Measurements from ENCODE around the gene MBOAT1.
"Not testable (repeated sequence)": the region's sequence is repeated elsewhere in the genome, so short reads cannot be mapped to it uniquely, and the experiment has no call there.

Gene MBOAT1

DNA sequence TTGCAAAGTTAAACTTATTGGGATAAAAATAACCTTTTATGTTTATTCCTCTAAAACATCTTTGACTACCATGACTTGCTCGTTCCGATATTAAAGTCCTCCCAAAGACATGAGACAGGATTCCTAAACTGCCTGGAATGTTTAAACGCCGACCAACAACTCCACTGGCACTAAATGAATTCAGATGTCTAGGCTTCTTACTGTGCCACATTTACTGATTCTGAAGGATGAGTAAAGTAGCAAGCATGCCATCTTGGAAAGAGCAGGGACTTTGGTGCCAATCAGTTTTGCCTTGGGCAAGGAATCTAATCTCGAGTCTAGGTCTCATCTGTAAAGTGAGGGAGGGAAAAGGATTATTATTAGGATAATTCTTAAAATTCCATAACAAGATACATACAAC is 25.3 kb downstream of the MBOAT1 start:
- Histone ChIP-seq H3K27me3 (replicated peaks) (no peaks in the 10 kb centered on the region), H3K27ac (no peak overlapping the region), H3K4me3 (ENCODE audit: low read depth, low read length) (no peak overlapping the region), H3K36me3 (replicated peaks) (no peaks in the 10 kb centered on the region)
- in situ Hi-C loops (cut with HindIII; ENCODE audit: low pct_ligation_motif_present, low sequenced_read_pairs) = no loop called here
- DNase-seq = no peak
- TF ChIP-seq, protein P1, sequence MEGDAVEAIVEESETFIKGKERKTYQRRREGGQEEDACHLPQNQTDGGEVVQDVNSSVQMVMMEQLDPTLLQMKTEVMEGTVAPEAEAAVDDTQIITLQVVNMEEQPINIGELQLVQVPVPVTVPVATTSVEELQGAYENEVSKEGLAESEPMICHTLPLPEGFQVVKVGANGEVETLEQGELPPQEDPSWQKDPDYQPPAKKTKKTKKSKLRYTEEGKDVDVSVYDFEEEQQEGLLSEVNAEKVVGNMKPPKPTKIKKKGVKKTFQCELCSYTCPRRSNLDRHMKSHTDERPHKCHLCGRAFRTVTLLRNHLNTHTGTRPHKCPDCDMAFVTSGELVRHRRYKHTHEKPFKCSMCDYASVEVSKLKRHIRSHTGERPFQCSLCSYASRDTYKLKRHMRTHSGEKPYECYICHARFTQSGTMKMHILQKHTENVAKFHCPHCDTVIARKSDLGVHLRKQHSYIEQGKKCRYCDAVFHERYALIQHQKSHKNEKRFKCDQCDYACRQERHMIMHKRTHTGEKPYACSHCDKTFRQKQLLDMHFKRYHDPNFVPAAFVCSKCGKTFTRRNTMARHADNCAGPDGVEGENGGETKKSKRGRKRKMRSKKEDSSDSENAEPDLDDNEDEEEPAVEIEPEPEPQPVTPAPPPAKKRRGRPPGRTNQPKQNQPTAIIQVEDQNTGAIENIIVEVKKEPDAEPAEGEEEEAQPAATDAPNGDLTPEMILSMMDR (IDR thresholded peaks at IDR 0.05; ENCODE audit: low read depth, low read length, missing control alignments) = no peak

DNA sequence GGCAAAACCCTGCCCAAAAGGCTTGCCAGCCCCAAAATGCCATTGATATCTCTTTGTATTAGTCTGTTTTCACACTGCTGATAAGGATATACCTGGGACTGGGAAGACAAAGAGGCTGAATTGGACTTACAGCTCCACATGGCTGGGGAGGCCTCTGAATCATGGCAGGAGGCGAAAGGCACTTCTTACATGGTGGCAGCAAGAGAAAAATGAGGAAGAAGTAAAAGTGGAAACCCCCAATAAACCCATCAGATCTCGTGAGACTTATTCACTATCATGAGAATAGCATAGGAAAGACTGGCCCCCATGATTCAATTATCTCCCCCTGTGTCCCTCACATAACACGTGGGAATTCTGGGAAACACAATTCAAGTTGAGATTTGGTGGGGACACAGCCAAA is 28.6 kb downstream of the MBOAT1 start:
- TF ChIP-seq, protein P1 (IDR thresholded peaks at IDR 0.05; ENCODE audit: low read depth, low read length, missing control alignments) = no peak
- Histone ChIP-seq H3K4me3 (ENCODE audit: low read depth, low read length) (no peak overlapping the region), H3K27me3 (replicated peaks) (no peaks in the 10 kb centered on the region), H3K36me3 (replicated peaks) (no peaks in the 10 kb centered on the region), H3K27ac (no peak overlapping the region)
- no peak for DNase-seq
- in situ Hi-C loops (cut with HindIII; ENCODE audit: low pct_ligation_motif_present, low sequenced_read_pairs) = no loop called here

DNA sequence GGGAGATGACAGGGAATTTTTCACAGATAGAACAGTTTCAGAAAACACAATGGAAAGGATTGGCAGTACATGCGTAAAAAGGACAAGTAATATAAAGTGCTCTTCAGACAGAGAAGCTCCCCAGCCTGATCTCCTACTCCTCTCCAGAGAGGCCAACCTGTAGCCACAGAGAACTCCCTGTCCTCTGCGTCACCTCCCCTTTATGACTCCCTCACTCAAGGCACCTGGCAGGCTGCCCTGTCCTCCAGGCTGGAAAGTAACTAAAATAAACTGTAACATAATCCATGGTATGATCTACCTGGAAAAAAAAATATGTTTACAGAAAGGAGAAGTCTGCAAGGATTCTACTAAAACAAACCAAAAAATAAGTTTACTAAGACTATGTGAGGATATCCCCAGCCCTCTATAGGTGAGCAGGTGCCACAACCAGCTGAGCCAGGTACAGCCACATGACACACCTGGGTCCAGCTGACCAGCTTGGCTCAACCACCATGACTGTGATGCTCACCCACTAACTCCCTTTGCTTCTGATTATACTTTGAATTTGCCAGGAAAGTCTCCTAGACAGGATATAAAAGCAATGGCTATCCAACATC is 29.2 kb downstream of the MBOAT1 start:
- DNase-seq = no peak
- Histone ChIP-seq H3K27me3 (replicated peaks) (no peaks in the 10 kb centered on the region), H3K36me3 (replicated peaks) (no peaks in the 10 kb centered on the region), H3K4me3 (ENCODE audit: low read depth, low read length) (no peak overlapping the region), H3K27ac (no peak overlapping the region)
- TF ChIP-seq, protein P1 (IDR thresholded peaks at IDR 0.05; ENCODE audit: low read depth, low read length, missing control alignments) = no peak
- in situ Hi-C loops (cut with HindIII; ENCODE audit: low pct_ligation_motif_present, low sequenced_read_pairs) = no loop called here

DNA sequence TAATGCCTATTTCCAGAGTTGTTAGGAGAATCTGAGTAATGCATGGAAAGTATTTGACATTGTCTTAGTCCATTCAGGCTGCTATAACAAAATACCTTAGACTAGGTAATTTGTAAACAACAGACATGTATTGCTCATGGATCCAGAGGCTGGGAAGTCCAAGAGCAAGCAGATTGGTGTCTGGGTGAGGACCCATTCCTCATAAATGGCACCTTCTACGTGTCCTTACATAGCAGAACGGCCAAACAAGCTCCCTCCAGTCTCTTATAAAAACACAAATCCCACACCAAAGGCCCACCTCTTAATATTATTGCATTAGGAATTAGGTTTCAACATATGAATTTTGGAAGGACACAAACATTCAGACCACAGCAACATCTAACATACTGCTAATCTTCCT is 30.2 kb downstream of the MBOAT1 start:
- TF ChIP-seq, protein P1 (IDR thresholded peaks at IDR 0.05; ENCODE audit: low read depth, low read length, missing control alignments) = no peak
- H3K27me3 ChIP-seq (replicated peaks) = no peaks in the 10 kb centered on the region
- in situ Hi-C loops (cut with HindIII; ENCODE audit: low pct_ligation_motif_present, low sequenced_read_pairs) = no loop called here

DNA sequence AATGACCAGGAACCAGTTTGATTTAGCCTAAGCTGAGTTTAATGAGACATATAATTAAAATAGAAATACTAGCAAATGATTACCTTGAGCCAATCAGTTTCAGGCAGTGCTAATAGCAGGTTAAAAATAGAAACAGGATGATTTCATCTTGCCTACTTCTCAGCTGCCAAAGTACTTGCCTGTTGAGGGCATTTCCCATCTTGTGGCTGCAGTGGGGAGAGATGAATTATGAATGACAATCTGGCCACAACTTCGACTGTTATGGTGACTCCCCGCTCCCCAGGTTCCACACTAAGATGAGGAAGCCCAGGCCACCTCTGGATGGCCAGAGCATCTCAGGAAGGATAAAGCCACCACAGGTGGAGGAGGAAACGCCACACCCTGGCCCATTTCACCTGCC is 31.3 kb downstream of the MBOAT1 start:
- no peak for DNase-seq
- in situ Hi-C loops (cut with HindIII; ENCODE audit: low pct_ligation_motif_present, low sequenced_read_pairs) = no loop called here
- no peak overlapping the region for H3K27ac ChIP-seq

More for the DNA sequence above, 30.2 kb downstream of the MBOAT1 start:
- H3K36me3 ChIP-seq (replicated peaks) = no peaks in the 10 kb centered on the region
- no peak overlapping the region for H3K27ac ChIP-seq
- no peak overlapping the region for H3K4me3 ChIP-seq (ENCODE audit: low read depth, low read length)
- DNase-seq = no peak

DNA sequence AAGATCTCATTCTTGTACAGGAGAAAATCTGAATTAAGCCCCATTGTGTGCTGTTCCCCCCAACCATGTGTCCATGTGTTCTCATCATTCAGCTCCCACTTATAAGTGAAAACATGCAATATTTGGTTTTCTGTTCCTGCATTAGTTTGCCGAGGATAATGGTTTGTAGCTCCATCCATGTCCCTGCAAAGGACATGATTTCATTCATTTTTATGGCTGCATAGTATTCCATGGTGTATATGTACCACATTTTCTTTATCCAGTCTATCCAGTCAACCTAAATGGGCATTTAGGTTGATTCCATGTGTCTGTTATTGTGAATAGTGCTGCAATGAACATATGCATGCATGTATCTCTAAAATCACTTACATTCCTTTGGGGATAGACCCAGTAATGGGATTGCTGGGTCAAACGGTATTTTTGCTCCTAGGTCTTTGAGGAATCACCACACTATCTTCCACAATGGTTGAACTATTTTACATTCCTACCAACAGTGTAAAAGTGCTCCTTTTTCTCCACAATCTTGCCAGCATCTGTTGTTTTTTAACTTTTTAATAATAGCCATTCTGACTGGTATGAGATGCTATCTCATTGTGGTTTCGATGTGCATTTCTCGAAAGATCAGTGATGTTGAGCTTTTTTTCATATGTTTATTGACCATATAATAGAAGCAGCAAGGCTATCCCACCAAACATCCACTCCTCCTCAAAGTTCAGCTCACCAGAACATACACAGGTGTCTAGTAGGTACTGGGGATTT is 32.8 kb downstream of the MBOAT1 start:
- DNase-seq; in situ Hi-C loops (cut with HindIII; ENCODE audit: low pct_ligation_motif_present, low sequenced_read_pairs); H3K4me3 ChIP-seq (ENCODE audit: low read depth, low read length); H3K27me3 ChIP-seq (replicated peaks); H3K27ac ChIP-seq; H3K36me3 ChIP-seq (replicated peaks): not testable (repeated sequence)

More for the DNA sequence above, 31.3 kb downstream of the MBOAT1 start:
- TF ChIP-seq, protein P1 (IDR thresholded peaks at IDR 0.05; ENCODE audit: low read depth, low read length, missing control alignments) = no peak
- no peak overlapping the region for H3K4me3 ChIP-seq (ENCODE audit: low read depth, low read length)
- H3K27me3 ChIP-seq (replicated peaks) = no peaks in the 10 kb centered on the region
- H3K36me3 ChIP-seq (replicated peaks) = no peaks in the 10 kb centered on the region

All from brain microvascular endothelial cell (primary cell).